Heart left ventricle (tissue), 13 donors: ENCODE data around the gene CMIP.

Experiments used
- CTCF ChIP-seq, 12 donors: fragments of 200-600 bp; sonication (generic) in 4 of 12; IDR thresholded peaks; one replicate each; pipeline versions ENCODE4 v1.5.0 to v1.8.0; 2018 to 2022; ENCODE audit warnings: antibody characterized with exemption in 12 of 12, mild to moderate bottlenecking in 5 of 12
- POLR2A ChIP-seq, 2 donors: fragments of 450-650 bp; IDR thresholded peaks; one replicate each; pipeline ENCODE4 v1.6.1; 2017; ENCODE audit warnings: antibody characterized with exemption in 2 of 2, mild to moderate bottlenecking in 2 of 2, moderate library complexity in 2 of 2
- donor health status: ischemic (EF 13 %, LVEDD 7.1; RV severe dilation, severe dysfunction).
- donor health status: DM: no; HTN: yes; CAD: no.
- donor health status: DM: no; HTN: no; CAD: no.
- donor health status: ischemic (EF 25% LVEDD 6.9; RV normal size, moderate dysfunction).
- donor health status: ischemic (EF 25% LVEDD 5.7; RV mildly dilated, moderate dysfunction).
- donor health status: ischemic (EF 35%, LVEDD 5.7; RV mildly dilated, moderate dysfunction).
- donor health status: nonischemic (EF 11% LVEDD 7.7; RV severe dilation, severe dysfunction).
- donor health status: DM: yes; HTN: yes; CAD: no.
- donor health status: PGD.
- donor health status: ischemic (EF 29% LVEDD 5.4; RV normal size, mild dysfunction).
- donor health status: nonischemic (EF 23%, LVEDD 6.1; RV moderate dilation, normal function).

GRCh38 chr16:81473066-81473488, 28.5 kb downstream of the CMIP start:
- no peak for TF ChIP-seq POLR2A (IDR thresholded peaks at IDR 0.05)
- TF ChIP-seq CTCF (IDR thresholded peaks at IDR 0.05) = no peak
